OCI-LY1 (cell line): ENCODE results near the gene TMOD2.

ENCODE experiments used
- EZH2 ChIP-seq: fragments of 200-600 bp; sonication (generic), shearing (Covaris generic); IDR thresholded peaks from 2 replicates; pipeline ENCODE4 v1.8.0; 2017; ENCODE audit warnings: borderline replicate concordance, mixed run types, mild to moderate bottlenecking, antibody characterized with exemption, low read length, moderate library complexity, mixed read lengths
- TF ChIP-seq, protein P1 (sequence below): fragments of 200-600 bp; sonication (generic), shearing (Covaris generic); IDR thresholded peaks from 2 replicates; pipeline ENCODE4 v1.5.1; 2017; ENCODE audit warnings: mild to moderate bottlenecking, antibody characterized with exemption, low read length, moderate library complexity, mixed read lengths

- TF ChIP-seq, protein P1, sequence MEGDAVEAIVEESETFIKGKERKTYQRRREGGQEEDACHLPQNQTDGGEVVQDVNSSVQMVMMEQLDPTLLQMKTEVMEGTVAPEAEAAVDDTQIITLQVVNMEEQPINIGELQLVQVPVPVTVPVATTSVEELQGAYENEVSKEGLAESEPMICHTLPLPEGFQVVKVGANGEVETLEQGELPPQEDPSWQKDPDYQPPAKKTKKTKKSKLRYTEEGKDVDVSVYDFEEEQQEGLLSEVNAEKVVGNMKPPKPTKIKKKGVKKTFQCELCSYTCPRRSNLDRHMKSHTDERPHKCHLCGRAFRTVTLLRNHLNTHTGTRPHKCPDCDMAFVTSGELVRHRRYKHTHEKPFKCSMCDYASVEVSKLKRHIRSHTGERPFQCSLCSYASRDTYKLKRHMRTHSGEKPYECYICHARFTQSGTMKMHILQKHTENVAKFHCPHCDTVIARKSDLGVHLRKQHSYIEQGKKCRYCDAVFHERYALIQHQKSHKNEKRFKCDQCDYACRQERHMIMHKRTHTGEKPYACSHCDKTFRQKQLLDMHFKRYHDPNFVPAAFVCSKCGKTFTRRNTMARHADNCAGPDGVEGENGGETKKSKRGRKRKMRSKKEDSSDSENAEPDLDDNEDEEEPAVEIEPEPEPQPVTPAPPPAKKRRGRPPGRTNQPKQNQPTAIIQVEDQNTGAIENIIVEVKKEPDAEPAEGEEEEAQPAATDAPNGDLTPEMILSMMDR = no peak
- no peak for TF ChIP-seq EZH2
Measured at GRCh38 chr15:51718219-51718618, 33.2 kb upstream of the TMOD2 start.
